GM12878 (cell line): ENCODE results near the gene EDEM3. TPM values are rescaled to one million over a fixed set of nuclear protein-coding genes. Genes with fewer than 3 reads are reported as not detected.

Experiments
- BMI1 ChIP-seq: fragments of 450-650 bp; IDR thresholded peaks from 2 replicates; pipeline ENCODE4 v1.6.1; 2016; ENCODE audit warnings: mild to moderate bottlenecking, moderate library complexity, borderline replicate concordance
- CEBPB ChIP-seq, 2 experiments: fragments of 150-350 bp in 1 of 2; IDR thresholded peaks; 2 replicates each; pipeline ENCODE4 v1.6.1; 2012 to 2014; ENCODE audit warnings: low read depth in 2 of 2, low read length in 2 of 2, borderline replicate concordance in 1 of 2, inconsistent platforms in 1 of 2
- CEBPZ ChIP-seq: fragments of 150-350 bp; IDR thresholded peaks from 2 replicates; pipeline ENCODE4 v1.6.1; 2016; ENCODE audit warnings: low read depth, low read length
- CTCF ChIP-seq, 3 experiments: IDR thresholded peaks in 2 of 3; conservative IDR thresholded peaks in 1 of 3; 2 replicates each; pipeline ENCODE4 v1.5.1; 2011; ENCODE audit warnings: low read depth in 3 of 3, low read length in 3 of 3, mild to moderate bottlenecking in 3 of 3, control low read depth in 2 of 3, moderate library complexity in 2 of 3, inconsistent platforms in 1 of 3, mixed read lengths in 1 of 3; ENCODE audit not compliant: control insufficient read depth in 2 of 3, insufficient read depth in 1 of 3; ENCODE audit errors: extremely low read depth in 1 of 3
- ETV6 ChIP-seq, 2 experiments: fragments of 450-650 bp in 1 of 2; IDR thresholded peaks in 1 of 2; conservative IDR thresholded peaks in 1 of 2; 2 replicates each; pipeline ENCODE4 v1.6.1; 2014; ENCODE audit warnings: antibody characterized with exemption in 1 of 2, borderline replicate concordance in 1 of 2, low read depth in 1 of 2, mild to moderate bottlenecking in 1 of 2, moderate library complexity in 1 of 2
- FOS ChIP-seq: IDR thresholded peaks from 3 replicates; pipeline ENCODE4 v1.6.1; 2011; ENCODE audit warnings: borderline replicate concordance; ENCODE audit not compliant: insufficient read length; ENCODE audit errors: extremely low read depth
- RELA ChIP-seq: fragments of 450-650 bp; IDR thresholded peaks from 2 replicates; pipeline ENCODE4 v1.8.0; 2014; ENCODE audit warnings: borderline replicate concordance; ENCODE audit not compliant: partially characterized antibody
- RUNX3 ChIP-seq: IDR thresholded peaks from 2 replicates; pipeline ENCODE4 v1.6.1; 2012; ENCODE audit warnings: low read length, inconsistent platforms
- SPI1 ChIP-seq: IDR thresholded peaks from 2 replicates; pipeline ENCODE4 v1.6.1; 2011; ENCODE audit warnings: low read depth, mild to moderate bottlenecking, low read length, moderate library complexity, borderline replicate concordance; ENCODE audit not compliant: insufficient read depth
- TARDBP ChIP-seq: IDR thresholded peaks from 2 replicates; pipeline ENCODE4 v1.6.1; 2016; ENCODE audit warnings: borderline replicate concordance
- ZZZ3 ChIP-seq: IDR thresholded peaks from 2 replicates; pipeline ENCODE4 v1.6.1; 2011; ENCODE audit warnings: low read depth; ENCODE audit not compliant: control insufficient read depth, insufficient read length
- polyA plus RNA-seq, 11 experiments: library from polyadenylated mRNA; depleted of rRNA in 4 of 11; unstranded in 6 of 11; stranded (reverse) in 5 of 11; fragments of >200 nt; fragmentation: Nextera tagmentation in 4 of 11; fragmentation: Illumina TruSeq in 1 of 11; extraction: Ambion mirVana in 4 of 11; extraction: Trizol in 1 of 11; gene quantifications; 1 replicate in 1 of 11; 2 replicates in 10 of 11; pipeline versions ENCODE4 v1.2.1 to v1.2.3, GENCODE V29; 2011 to 2016; ENCODE audit warnings: inconsistent platforms in 2 of 11, missing spikeins in 2 of 11, low read depth in 1 of 11
- total RNA-seq, 4 experiments: library from RNA; depleted of rRNA in 3 of 4; stranded (reverse); fragments of >200 nt in 3 of 4; fragmentation: Illumina TruSeq in 1 of 4; extraction: Trizol in 1 of 4; gene quantifications; 2 replicates each; pipeline versions ENCODE4 v1.2.1 to v1.2.3, GENCODE V29; 2013 to 2021

Gene EDEM3
- total and polyA plus RNA-seq, 10 of the 15 experiments (the other 5 are each of a cell fraction or from before 2014, with no cell fraction given) = 6.4 to 19.3 (median 14.3) TPM

GRCh38 chr1:184753608-184754475, 816 bp downstream of the EDEM3 start (continued):
- TF ChIP-seq SPI1 (peak; percentile 22; the same call in 1 of the 2 replicates), CEBPB (IDR thresholded peaks at IDR 0.05; ENCODE audit: borderline replicate concordance in 1 of 2, low read depth in 2 of 2, low read length in 2 of 2) (no peak), FOS (no peak), RELA (no peak), RUNX3 (peak; percentile 48; the same call in 1 of the 2 replicates), ETV6 (conservative IDR thresholded peaks at IDR 0.05 in 1 of 2, IDR thresholded peaks at IDR 0.05 in 1 of 2; ENCODE audit: borderline replicate concordance in 1 of 2, low read depth in 1 of 2) (peak in 1 of 2 experiments; percentile 39; a peak in 1 of 4 replicates), CTCF (IDR thresholded peaks at IDR 0.05 in 2 of 3, conservative IDR thresholded peaks at IDR 0.05 in 1 of 3; ENCODE audit: control insufficient read depth in 2 of 3, extremely low read depth in 1 of 3, insufficient read depth in 1 of 3, low read depth in 3 of 3, low read length in 3 of 3) (no peak), BMI1 (no peak), ZZZ3 (no peak), TARDBP (no peak), CEBPZ (no peak)
